NCI-H774 (cell line): ENCODE measurements around the gene NPNT.
A peak's percentile ranks its signal among the peaks of the same experiment; 100 is the strongest.
"Not testable (repeated sequence)": the region's sequence is repeated elsewhere in the genome, so short reads cannot be mapped to it uniquely, and the experiment has no call there.

Source experiments
- DNase-seq: peaks from one replicate; lab custom pipeline; 2025; lab: John Stamatoyannopoulos, UW

Gene NPNT

GRCh38 chr4:105894660-105895582, at the start of gene NPNT:
TSS of gene NPNT (plus strand) at chr4:105895471. CDS start at chr4:105895653, 182 bp downstream.
- peak; percentile 52 for DNase-seq

- no peak for DNase-seq
Measured at GRCh38 chr4:105845559-105845958, 49.7 kb upstream of the NPNT start.

- not testable (repeated sequence) for DNase-seq
Measured at GRCh38 chr4:105848359-105848758, 46.9 kb upstream of the NPNT start.

- DNase-seq: no peak
Measured at GRCh38 chr4:105851196-105851595, 44.1 kb upstream of the NPNT start.

- not testable (repeated sequence) for DNase-seq
Measured at GRCh38 chr4:105852230-105852629, 43.0 kb upstream of the NPNT start.

GRCh38 chr4:105858466-105859040, 36.7 kb upstream of the NPNT start:
- DNase-seq: no peak

GRCh38 chr4:105859233-105859632, 36.0 kb upstream of the NPNT start:
- DNase-seq: no peak

- no peak for DNase-seq
Measured at GRCh38 chr4:105870963-105871362, 24.3 kb upstream of the NPNT start.

- no peak for DNase-seq
Measured at GRCh38 chr4:105871997-105872396, 23.3 kb upstream of the NPNT start.

GRCh38 chr4:105875233-105875632, 20.0 kb upstream of the NPNT start:
- DNase-seq: no peak

- no peak for DNase-seq
Measured at GRCh38 chr4:105878668-105879067, 16.6 kb upstream of the NPNT start.

- DNase-seq: no peak
Measured at GRCh38 chr4:105887508-105887907, 7.8 kb upstream of the NPNT start.

GRCh38 chr4:105895583-105896460, 551 bp downstream of the NPNT start:
- peak; percentile 14 for DNase-seq

GRCh38 chr4:105896461-105896942, 1.2 kb downstream of the NPNT start:
- DNase-seq: no peak

- no peak for DNase-seq
Measured at GRCh38 chr4:105896984-105897775, 1.9 kb downstream of the NPNT start.

GRCh38 chr4:105900541-105900940, 5.3 kb downstream of the NPNT start:
- DNase-seq: no peak

GRCh38 chr4:105902550-105903262, 7.4 kb downstream of the NPNT start:
- no peak for DNase-seq

- peak; percentile 1 for DNase-seq
Measured at GRCh38 chr4:105909787-105910281, 14.6 kb downstream of the NPNT start.

- DNase-seq: no peak
Measured at GRCh38 chr4:105911426-105911825, 16.2 kb downstream of the NPNT start.

GRCh38 chr4:105912633-105913032, 17.4 kb downstream of the NPNT start:
- no peak for DNase-seq
